ENCODE data around the gene DFFB.
"Not testable (repeated sequence)": the region's sequence is repeated elsewhere in the genome, so short reads cannot be mapped to it uniquely, and the experiment has no call there.

Gene DFFB, protein sequence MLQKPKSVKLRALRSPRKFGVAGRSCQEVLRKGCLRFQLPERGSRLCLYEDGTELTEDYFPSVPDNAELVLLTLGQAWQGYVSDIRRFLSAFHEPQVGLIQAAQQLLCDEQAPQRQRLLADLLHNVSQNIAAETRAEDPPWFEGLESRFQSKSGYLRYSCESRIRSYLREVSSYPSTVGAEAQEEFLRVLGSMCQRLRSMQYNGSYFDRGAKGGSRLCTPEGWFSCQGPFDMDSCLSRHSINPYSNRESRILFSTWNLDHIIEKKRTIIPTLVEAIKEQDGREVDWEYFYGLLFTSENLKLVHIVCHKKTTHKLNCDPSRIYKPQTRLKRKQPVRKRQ

DNA sequence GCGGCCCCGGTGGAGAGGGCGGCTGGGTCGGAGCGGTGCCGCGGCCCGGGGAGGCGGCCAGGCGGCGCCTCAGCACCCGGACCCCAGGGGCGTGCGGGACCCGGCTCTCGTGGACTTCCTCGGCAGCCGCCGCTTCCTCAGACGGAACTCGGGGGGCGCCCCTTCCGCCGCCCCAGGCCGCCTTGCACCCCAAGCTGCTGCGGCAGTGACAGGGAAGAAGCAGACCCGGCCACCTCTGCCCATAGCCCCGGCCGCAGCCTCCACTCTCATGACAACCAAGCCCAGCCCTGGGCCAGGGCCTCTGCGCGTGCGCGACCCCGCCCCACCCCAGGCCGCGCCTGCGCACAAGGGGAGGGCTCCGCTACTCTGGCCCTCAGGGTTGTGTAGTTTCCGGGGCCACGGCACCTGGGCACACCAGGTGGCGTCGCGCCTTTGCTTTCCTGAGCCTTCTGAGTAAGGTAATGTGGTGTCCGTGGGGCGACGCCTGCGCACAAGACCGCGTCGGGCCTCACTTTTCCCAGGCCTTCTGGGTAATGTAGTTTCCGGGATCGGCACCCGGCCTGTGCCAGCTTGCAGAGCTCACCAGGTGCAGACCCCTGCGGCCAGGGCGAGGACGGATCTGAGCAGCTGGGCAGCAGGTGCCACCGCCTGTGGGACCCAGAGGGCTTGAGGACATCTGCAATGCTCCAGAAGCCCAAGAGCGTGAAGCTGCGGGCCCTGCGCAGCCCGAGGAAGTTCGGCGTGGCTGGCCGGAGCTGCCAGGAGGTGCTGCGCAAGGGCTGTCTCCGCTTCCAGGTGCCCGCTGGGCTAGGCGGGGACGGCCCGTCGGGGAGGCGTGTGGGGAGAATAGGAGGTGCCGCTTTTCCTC, at the start of gene DFFB, which contains the start of gene CEP104:
DFFB (plus strand) TSS at position 554 of the 868 bp plus-strand sequence; CDS start at position 682, 128 bp downstream.
CEP104 (minus strand) TSS at position 289 of the 868 bp plus-strand sequence. CDS start 4,804 bp downstream, outside the sequence.
- DNase-seq (ENCODE audit: low read depth, low spot score): peak; percentile 76

DNA sequence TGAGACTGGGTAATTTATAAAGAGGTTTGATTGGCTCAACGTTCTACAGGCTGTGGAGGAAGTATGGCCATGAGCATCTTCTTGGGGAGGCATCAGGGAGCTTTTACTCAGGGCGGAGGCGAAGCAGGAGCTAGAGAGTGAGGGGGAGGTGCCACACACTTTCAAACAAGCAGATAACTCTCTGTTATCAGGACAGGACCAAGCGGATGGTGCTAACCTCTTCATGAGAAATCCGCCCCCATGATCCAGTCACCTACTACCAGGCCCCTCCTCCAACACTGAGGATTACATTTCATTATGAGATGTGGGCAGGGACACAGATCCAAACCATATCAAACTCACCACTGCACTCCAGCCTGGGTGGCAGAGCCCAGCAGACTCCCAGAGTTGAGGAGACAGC, 49.5 kb upstream of the DFFB start:
- no peak for DNase-seq (ENCODE audit: low read depth, low spot score)

DNA sequence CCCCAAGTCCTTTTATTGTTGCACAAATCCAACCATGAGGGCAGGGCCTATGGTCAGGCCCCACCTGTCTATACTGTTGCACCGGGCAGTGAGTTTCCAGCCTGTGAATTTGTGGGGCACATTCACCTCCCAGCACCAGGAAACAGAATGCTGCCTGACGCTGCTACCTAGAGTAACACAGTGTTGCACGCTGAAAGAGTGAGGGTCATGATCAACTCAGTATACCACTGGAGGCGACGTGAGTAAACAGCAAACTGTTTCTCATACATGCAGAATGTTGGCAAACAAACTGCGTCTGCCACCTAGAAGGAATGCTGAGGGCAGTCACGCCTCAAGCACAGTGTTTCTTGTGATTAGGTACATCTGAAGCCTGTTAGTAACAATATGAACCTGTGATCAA, 47.6 kb upstream of the DFFB start:
- no peak for DNase-seq (ENCODE audit: low read depth, low spot score)

DNA sequence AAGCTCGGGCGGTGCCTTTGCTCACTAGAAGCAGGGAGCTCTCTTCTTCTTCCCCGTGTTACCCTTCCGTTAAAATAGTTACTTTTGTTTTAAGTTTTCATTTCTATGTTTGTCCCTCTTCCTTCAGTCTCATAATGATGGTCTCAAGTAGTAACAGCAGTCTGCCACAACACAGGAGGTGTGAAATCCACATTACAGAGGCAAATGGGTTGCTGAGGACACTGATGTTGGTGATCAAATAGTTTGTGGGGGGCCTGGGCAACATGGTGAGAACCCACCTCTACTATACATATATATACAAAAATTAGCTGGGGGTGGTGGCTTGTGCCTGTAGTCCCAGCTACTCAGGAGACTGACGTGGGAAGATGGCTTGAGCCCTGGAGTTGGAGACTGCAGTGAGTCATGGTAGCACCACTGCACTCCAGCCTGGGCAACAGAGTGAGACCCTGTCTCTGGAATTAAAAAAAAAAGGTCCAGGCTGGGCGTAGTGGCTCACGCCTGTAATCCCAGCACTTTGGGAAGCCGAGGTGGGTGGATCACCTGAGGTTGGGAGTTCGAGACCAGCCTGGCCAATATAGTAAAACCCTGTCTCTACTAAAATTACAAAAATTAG, 47.0 kb upstream of the DFFB start:
- DNase-seq (ENCODE audit: low read depth, low spot score): not testable (repeated sequence)

DNA sequence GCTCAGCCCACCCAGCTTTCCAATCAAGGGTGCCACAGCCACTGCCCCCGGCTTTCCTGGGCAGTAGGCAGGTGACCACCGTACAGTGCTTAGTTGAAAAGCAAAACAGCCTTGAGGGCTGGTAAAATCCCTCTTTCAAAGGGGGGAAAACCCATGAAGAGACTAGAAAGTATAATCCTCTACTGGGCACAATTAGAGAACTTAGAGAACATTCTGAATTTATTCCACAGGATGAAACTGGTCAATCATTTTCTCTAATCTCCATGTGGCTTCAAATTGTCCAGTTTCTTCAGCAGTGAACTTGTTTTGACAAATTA, 45.7 kb upstream of the DFFB start:
- no peak for DNase-seq (ENCODE audit: low read depth, low spot score)

DNA sequence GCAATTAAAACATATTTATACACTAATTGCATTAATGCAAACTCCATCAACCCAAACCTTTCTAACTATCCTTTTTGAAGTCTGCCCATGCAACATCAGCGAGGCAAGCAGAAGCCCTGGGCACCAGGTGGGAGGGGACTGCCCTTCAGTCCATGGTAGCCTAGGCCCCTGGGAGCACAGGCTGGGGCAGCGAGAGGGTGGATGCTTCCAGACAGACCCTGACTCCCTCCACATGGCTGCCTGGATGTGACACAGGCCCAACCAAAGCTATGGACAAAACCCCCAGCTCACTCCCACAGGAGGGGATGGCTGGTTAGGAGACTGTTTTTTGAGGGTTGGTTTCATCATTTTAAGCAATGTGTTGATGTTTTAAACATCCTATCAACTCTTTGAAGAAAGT, 43.2 kb upstream of the DFFB start:
- no peak for DNase-seq (ENCODE audit: low read depth, low spot score)

DNA sequence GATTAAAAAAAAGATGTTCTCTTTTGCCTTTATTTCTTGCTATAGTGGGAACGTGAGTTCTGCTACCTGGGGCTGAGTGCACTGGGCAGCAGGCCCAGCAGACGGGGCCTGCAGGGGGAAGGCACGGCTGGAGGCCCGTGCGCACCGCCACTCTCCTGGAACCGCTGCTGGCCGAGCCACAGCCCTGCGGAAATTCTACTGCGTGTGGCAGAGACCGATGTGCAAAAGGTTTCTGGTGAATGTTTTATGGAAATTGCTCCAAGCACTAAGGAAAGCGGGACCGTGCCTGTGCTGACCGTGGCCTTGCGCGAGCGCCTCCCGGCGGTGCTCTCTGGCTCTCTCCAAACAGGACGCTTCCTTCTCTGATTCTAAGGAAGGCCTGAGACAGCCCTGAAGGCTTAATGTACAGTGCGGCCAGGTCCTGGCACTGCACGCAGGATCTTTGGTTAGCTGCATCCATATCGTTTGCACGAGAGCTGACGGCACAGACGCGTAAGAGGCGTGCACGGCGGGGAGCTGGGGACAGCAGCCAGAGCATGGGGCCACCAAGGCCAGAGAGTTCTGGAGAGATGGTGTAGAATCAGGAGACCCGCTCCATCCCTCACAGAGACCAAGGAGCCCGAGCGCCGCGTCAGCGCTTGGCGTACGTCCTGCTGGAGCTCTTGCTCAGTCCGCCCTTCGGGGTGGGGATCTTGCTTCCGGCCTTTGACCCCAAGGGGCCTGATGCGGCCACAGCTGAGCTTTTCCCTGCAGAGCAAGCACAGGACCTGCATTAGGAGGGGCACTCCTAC, 42.3 kb upstream of the DFFB start:
- no peak for DNase-seq (ENCODE audit: low read depth, low spot score)

DNA sequence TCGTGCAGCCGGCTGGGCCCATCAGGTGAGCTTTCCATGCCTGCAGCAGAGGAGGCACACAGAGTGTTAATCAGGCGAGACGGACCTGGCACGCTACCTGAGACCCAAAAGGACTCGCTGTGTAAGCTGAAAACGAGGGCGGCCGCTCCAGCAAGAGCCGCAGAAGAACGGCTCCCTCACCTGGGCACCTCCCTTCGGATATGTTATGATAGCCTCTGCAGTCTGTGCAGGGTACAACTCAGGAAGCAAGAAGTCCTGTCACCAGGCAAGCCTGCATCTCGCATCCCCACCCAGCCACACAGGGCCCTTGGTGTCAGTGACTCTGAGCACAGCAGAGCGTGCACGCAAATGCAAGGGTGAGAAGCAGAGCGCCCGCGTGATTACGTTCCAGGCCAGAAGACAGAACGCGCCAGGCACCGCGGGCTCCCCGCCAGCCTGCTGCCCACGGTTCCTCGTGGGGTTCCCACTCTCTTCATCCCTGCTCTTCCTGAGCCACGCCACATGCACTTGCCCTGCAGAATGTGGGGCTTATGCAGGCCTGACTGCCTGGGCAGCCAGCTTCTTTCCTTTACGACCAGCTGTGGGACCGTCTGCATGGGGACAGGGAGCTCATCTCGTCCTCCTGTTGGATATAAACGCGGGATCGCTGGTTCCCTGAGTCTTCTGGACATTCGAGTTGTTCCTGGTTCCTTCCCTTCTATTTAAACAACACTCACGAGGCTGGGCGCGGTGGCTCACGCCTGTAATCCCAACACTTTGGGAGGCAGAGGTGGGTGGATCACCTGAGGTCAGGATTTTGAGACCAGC, 40.7 kb upstream of the DFFB start:
- DNase-seq (ENCODE audit: low read depth, low spot score): no peak

DNA sequence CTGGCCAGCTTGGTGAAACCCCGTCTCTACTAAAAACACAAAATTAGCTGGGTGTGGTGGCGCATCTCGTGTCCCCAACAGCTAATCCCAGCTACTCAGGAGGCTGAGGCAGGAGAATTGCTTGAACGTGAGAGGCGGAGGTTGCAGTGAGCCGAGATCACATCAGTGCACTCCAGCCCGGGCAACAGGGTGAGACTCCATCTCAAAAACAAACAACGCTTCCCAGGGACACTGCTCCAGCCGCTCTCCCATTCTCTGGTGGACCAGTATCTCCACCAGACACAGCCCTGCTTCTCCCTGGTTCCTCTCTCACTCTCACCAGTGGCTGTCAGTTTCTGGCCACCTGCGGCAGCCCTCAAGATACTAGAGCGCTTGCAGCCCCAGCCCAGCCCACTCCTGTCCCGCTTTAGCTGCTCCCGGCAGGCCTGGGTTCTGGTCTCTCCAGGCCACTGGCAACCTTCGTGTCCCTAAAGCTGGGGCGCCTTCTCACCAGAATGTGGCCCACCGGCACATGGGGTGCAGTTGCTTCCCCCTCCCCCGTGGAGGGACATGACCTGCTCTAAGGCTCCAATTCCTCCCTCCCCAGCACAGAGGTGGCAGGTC, 40.0 kb upstream of the DFFB start:
- DNase-seq (ENCODE audit: low read depth, low spot score): no peak

DNA sequence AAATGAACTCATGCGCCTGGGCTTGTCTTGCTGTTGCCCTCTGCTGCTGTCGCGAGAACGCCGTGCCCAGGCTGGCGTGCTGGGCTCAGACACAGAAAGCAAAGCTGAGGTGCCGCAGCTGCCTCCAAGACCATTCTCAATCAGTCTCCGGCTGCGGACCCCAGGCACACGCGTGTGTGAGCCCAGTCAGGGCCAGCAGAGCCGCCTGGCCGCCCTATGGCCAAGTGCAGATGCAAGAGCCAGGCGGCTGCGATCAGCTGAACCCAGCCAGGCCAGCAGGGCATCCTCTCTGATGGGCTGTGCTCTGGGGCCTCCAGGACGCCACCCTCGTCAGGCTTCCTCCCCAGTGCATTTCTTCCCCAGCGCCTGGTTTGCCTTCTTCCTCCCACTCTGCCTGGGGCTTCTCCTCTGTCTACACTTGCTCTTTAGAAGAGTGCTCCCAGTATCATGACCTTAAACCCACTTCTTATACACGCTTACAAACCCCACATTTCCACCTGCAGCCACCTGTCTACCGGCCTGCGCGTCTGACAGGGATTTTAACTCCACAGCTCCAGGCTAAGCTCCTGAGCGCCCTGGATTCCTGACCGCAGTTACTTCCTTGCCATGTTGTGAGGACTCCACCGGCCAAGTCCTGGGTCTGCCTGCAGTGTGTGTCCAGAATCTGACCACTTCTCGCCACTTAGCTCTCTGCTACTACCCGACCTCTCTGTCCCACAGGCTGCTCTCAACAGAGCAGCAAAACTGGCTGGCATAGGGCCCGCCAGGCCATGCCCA, 39.3 kb upstream of the DFFB start:
- DNase-seq (ENCODE audit: low read depth, low spot score): no peak

DNA sequence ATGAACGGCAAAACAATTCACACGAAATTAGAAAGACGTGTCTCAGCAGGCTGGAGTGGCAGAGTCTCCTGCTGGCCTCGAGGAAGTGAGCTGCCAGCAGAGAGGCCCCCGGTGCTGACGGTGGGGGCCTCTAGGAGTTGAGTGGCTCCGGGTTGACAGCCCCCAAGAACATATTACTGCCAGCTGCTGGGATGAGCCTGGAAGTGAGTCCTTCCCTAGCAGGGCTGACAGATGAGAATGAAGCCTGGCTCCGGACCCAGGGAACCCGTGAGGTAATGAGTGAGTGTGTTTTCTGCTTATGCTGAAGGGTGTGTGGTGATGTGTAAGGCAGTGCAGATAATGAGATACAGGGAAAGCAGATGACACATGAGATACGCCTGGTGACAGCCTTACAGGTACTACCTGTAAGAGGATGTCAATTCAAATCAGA, 37.5 kb upstream of the DFFB start:
- DNase-seq (ENCODE audit: low read depth, low spot score): no peak

DNA sequence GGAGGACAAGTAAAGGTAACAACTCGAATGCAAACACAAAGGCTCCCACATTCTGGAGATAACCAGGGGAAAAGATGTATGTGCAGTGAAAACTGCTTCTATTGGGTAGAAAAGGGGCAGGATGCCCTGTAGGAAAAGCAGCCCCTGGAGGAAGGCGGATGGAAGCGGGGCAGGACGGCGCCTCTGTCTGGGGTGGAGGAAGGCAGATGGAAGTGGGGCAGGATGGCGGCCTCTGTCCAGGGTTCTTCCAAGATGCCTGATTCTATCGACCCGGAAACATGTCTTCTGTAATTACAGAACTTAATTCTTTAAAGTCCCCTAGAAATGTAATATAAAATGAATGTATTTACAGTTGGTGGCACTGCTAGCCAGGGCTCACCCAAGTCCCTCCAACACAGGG, 37.0 kb upstream of the DFFB start:
- no peak for DNase-seq (ENCODE audit: low read depth, low spot score)

DNA sequence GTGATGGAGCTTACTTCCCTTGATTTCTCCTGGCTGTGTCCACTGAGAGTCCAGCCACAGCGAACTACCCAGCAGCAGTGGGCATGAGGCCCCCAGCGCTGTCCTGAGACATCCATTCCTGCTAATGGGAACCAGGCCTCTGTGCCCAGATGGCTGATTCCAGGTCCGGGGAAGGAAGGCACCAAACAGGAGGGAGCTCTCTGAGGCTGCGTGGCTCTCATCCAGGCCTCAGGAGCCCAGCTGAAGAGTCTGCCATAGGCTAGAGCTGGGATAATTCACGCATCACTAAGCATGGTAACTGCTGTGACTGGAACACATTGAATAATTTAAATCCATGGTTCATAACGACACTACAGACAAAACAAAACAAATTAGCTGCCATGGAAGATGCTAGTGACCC, 36.3 kb upstream of the DFFB start:
- DNase-seq (ENCODE audit: low read depth, low spot score): no peak

DNA sequence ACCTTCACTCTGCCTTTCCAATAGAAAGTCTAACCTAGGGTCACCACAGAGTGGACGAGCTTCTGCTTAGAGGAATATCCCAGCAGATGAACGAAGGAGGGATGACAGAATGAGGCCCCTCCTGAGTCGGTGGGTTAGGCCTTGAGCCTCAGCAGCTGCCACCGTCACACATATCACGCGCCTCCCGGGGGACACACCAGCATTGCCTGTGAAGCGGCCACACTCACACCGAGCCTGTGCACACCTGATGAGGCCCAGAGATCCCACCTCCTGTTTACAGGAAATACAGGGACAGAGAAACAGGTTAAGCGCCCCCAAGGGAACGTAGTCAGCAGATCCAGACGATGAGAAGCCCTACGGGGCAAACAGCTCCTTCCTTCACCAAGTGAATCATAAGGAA, 35.8 kb upstream of the DFFB start:
- no peak for DNase-seq (ENCODE audit: low read depth, low spot score)

DNA sequence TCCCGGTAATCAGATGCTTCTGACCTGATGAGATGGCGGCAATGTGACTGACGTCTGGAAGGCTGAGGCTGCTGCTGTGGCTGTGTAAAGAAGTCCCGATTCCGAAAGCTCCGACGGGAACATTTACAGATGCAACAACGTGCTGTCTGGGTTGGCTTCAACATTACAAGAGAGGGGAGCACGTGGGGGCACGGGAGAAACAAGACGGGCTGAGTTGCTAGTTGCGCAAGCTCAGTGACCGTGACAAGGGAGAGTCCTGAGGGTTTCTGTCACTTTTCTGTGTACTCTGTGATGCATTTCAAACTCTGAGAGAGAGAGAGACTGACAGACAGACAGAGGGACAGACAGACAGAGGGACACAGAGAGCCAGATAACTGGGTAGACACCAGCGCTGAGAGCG, 35.4 kb upstream of the DFFB start:
- DNase-seq (ENCODE audit: low read depth, low spot score): no peak

DNA sequence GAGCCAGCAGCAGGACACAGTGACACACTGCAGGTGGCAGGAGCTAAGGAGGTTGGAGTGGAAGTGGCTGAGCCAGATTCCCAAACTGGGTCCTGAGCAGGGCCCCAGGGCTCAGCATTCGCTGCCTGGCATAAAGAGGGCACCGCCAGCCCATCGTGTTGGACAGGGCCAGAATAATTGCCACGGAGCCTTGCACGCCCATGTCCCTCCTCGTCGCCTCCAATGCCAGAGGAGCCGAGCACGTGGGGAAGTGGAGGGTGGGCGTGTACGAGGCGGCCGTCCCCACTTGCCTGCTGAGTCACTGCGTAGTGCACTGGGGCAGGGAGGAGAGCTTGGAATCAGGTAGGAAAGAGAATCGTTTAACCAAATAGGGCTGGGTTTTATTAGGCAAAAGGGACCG, 34.9 kb upstream of the DFFB start:
- DNase-seq (ENCODE audit: low read depth, low spot score): no peak

DNA sequence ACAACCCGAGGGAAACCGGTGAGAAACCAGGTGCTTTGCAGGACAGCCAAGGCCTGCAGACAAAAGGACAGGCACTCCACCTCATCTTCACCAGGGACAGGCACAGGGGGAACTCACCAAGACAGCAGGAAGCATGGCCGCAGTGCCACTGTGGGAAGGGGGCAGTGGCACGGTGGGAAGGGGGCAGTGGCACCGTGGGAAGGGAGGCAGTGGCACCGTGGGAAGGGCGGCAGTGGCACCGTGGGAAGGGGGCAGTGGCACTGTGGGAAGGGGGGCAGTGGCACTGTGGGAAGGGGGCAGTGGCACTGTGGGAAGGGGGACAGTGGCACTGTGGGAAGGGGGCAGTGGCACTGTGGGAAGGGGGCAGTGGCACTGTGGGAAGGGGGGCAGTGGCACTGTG, 32.6 kb upstream of the DFFB start:
- DNase-seq (ENCODE audit: low read depth, low spot score): no peak

DNA sequence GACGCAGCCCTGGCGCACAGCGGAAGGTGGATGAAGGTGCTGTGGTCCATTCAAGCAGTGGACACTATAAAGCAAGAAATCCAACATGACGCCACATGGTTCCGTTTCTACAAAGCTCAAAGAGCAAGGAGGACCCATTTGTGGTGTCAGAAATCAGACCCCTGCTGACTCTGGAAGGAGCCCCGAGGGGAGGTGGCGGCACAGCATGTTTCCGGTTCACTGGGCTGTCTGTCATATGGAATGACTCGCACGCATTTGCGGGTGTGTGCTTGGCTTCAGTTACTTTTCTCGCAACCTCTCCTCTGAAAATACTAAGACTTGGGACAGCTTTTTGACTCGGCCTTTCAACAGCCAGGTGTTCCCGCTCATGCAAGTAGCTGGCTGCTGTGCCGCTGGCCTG, 31.9 kb upstream of the DFFB start:
- DNase-seq (ENCODE audit: low read depth, low spot score): no peak

DNA sequence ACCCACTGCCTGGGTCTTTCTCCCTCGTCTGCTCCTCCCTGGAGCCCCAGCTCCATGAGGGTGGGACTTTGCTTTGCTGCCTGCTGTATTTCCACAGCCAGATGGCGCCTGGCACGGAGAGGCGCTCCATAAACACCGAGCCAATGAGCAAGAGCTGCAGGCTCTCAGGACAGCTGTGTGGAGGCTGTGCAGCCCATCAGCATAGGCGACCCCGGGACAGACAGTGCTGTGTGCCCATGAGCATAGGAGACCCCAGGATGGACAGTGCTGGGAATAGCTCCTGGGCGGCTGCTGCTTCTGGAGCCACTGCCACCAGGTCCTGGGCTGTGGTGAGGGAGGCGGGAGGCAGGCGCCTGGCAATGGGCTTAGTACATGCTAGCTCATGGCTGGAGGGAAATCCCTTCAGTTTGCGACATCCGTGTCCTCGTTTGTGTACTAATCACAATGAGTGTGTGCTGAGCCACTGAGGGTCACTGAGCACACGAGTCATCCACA, 29.4 kb upstream of the DFFB start:
- no peak for DNase-seq (ENCODE audit: low read depth, low spot score)

DNA sequence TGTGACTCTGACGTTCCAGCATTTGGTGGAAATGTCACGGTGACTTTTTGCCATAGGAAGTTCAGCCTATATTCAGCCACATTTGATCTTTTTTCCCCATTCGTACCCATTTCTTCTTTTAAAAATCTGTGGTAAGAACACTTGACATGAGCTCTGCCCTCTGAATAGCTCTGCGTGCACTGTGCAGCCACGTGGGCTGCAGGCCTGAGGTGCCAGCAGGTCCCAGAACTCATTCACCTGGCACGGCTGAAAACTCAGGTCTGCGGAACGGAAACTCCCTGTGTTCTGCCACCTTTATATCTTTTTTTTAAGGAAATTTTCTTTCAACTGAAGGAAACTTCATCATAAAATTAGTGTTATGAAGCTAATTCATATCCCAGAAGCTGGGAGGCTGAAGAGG, 28.9 kb upstream of the DFFB start:
- no peak for DNase-seq (ENCODE audit: low read depth, low spot score)

Measured in brain pericyte (primary cell).